Testis (tissue), 2 donors: Measurements from ENCODE around the gene ARL6IP4.

ENCODE experiments used
- POLR2A ChIP-seq: fragments of 450-650 bp; IDR thresholded peaks from one replicate; pipeline ENCODE4 v1.6.1; 2017; ENCODE audit warnings: antibody characterized with exemption, mild to moderate bottlenecking, moderate library complexity
- TF ChIP-seq, protein P1 (sequence below), 3 experiments: fragments of 450-650 bp in 2 of 3; fragments of 200-600 bp in 1 of 3; sonication (generic) in 1 of 3; IDR thresholded peaks; one replicate each; pipeline ENCODE4 v1.5.1; 2016 to 2019; ENCODE audit warnings: antibody characterized with exemption in 3 of 3, mild to moderate bottlenecking in 2 of 3, moderate library complexity in 1 of 3

DNA sequence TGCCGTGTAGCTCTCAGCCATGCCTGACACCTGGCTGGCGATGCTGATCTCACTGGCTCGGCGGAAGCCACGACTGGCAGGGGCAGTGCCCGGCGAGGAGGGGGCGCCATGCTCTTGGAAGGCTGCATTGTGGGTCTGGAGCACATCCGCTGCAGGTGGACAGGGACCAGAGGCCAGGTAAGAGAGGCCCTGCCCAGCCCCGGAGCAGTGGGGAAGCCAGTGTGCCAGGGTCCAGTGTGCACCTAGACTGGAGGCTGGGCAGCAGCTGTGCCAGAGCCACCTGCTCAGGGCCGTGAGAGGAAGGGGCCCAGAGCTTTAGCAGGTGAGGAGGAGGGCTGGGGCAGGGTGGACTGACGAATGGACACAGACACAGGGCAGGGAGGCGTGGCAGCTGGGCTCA is 10.1 kb downstream of the ARL6IP4 start:
- no peak for TF ChIP-seq POLR2A
- TF ChIP-seq, protein P1, sequence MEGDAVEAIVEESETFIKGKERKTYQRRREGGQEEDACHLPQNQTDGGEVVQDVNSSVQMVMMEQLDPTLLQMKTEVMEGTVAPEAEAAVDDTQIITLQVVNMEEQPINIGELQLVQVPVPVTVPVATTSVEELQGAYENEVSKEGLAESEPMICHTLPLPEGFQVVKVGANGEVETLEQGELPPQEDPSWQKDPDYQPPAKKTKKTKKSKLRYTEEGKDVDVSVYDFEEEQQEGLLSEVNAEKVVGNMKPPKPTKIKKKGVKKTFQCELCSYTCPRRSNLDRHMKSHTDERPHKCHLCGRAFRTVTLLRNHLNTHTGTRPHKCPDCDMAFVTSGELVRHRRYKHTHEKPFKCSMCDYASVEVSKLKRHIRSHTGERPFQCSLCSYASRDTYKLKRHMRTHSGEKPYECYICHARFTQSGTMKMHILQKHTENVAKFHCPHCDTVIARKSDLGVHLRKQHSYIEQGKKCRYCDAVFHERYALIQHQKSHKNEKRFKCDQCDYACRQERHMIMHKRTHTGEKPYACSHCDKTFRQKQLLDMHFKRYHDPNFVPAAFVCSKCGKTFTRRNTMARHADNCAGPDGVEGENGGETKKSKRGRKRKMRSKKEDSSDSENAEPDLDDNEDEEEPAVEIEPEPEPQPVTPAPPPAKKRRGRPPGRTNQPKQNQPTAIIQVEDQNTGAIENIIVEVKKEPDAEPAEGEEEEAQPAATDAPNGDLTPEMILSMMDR (IDR thresholded peaks at IDR 0.05) = no peak
